IMR-90 (cell line): ENCODE data around the gene FMO1. TPM values are rescaled to one million over a fixed set of nuclear protein-coding genes. Genes with fewer than 3 reads are reported as not detected.

Experiments used
- ATAC-seq: fragments of 200-7000 bp; cut with Tn5 transposase; 2 replicates; pipeline ENCODE4 v1.9.1; 2020; ENCODE audit warnings: low read depth, mild to moderate bottlenecking, moderate library complexity
- BruUV-seq: library from RNA; stranded (reverse); fragments of 400-500 nt; replicated peaks from 2 replicates; lab custom pipeline; 2021; lab: Mats Ljungman, UMichigan
- CTCF ChIA-PET: fragments of 300-600 bp; formaldehyde crosslinking; extraction: SDS; loops from one replicate; lab custom pipeline; 2021; ENCODE audit warnings: antibody characterized with exemption; lab: Yijun Ruan, JAX
- POLR2A ChIA-PET: fragments of 300-600 bp; sonication (Branson Sonifier 250); formaldehyde crosslinking; loops from one replicate; lab custom pipeline; 2022; ENCODE audit warnings: antibody characterized with exemption; ENCODE audit not compliant: unreplicated experiment; lab: Charles Lee
- DNase-seq: peaks from one replicate; pipeline ENCODE4 v3.0.0; 2013
- H2AFZ ChIP-seq: replicated peaks from 2 replicates; pipeline ENCODE3; 2013; ENCODE audit warnings: low read length, mild to moderate bottlenecking; ENCODE audit not compliant: poor library complexity
- H2AK5ac ChIP-seq: 2 replicates; pipeline ENCODE4 v1.6.1; 2013; ENCODE audit warnings: low read depth, low read length, inconsistent platforms
- H2AK9ac ChIP-seq: replicated peaks from 2 replicates; pipeline ENCODE3; 2013; ENCODE audit warnings: mild to moderate bottlenecking, low read depth, low read length, moderate library complexity; ENCODE audit not compliant: poor library complexity
- H2BK120ac ChIP-seq: 2 replicates; pipeline ENCODE4 v1.6.1; 2013; ENCODE audit warnings: low read depth, low read length, inconsistent platforms
- H2BK15ac ChIP-seq: 3 replicates; pipeline ENCODE4 v1.6.1; 2013; ENCODE audit warnings: low read depth, low read length, inconsistent platforms
- H2BK20ac ChIP-seq: 2 replicates; pipeline ENCODE4 v1.6.1; 2013; ENCODE audit warnings: low read depth, mild to moderate bottlenecking, inconsistent platforms, low read length, moderate library complexity
- H2BK5ac ChIP-seq: 2 replicates; pipeline ENCODE4 v1.6.1; 2013; ENCODE audit warnings: mild to moderate bottlenecking, low read depth, low read length, inconsistent platforms; ENCODE audit not compliant: poor library complexity, severe bottlenecking
- H3K14ac ChIP-seq: replicated peaks from 2 replicates; pipeline ENCODE4 v1.6.1; 2013; ENCODE audit warnings: low read depth, low read length, inconsistent platforms
- H3K18ac ChIP-seq: 2 replicates; pipeline ENCODE4 v1.6.1; 2013; ENCODE audit warnings: low read depth, low read length, control low read depth
- H3K23ac ChIP-seq: 2 replicates; pipeline ENCODE4 v1.6.1; 2013; ENCODE audit warnings: low read depth, low read length, inconsistent platforms
- H3K27ac ChIP-seq: 2 replicates; pipeline ENCODE4 v1.5.1; 2013; ENCODE audit warnings: mild to moderate bottlenecking, control low read depth, low read length; ENCODE audit not compliant: insufficient read depth
- H3K27me3 ChIP-seq: 2 replicates; pipeline ENCODE4 v1.6.1; 2013; ENCODE audit warnings: low read length; ENCODE audit not compliant: control insufficient read depth, insufficient read depth
- H3K36me3 ChIP-seq: 2 replicates; pipeline ENCODE4 v1.6.1; 2013; ENCODE audit warnings: low read length, mixed read lengths; ENCODE audit not compliant: control insufficient read depth, insufficient read depth
- H3K4ac ChIP-seq: 2 replicates; pipeline ENCODE4 v1.6.1; 2013; ENCODE audit warnings: low read depth, low read length, inconsistent platforms
- H3K4me1 ChIP-seq: 2 replicates; pipeline ENCODE4 v1.6.1; 2013; ENCODE audit warnings: low read length, mixed read lengths; ENCODE audit not compliant: control insufficient read depth, insufficient read depth
- H3K4me2 ChIP-seq: 2 replicates; pipeline ENCODE4 v1.6.1; 2013; ENCODE audit warnings: low read depth, mild to moderate bottlenecking, control low read depth, low read length, moderate library complexity
- H3K4me3 ChIP-seq: 2 replicates; pipeline ENCODE4 v1.5.1; 2013; ENCODE audit warnings: low read depth, mild to moderate bottlenecking, control low read depth, low read length, moderate library complexity; ENCODE audit not compliant: insufficient read depth
- H3K56ac ChIP-seq: 2 replicates; pipeline ENCODE4 v1.6.1; 2013; ENCODE audit warnings: low read length, inconsistent platforms; ENCODE audit not compliant: insufficient read depth; ENCODE audit errors: extremely low read depth
- H3K79me1 ChIP-seq, 2 experiments: 2 replicates each; pipeline ENCODE4 v1.6.1; 2013; ENCODE audit warnings: low read length in 2 of 2, inconsistent platforms in 1 of 2, low read depth in 1 of 2
- H3K9ac ChIP-seq: 2 replicates; pipeline ENCODE4 v1.6.1; 2013; ENCODE audit warnings: low read depth, low read length, control low read depth
- H3K9me1 ChIP-seq: 2 replicates; pipeline ENCODE4 v1.6.1; 2013; ENCODE audit warnings: low read length, inconsistent platforms; ENCODE audit not compliant: insufficient read depth
- H3K9me3 ChIP-seq: 2 replicates; pipeline ENCODE4 v1.6.1; 2013; ENCODE audit warnings: low read length; ENCODE audit not compliant: control insufficient read depth, insufficient read depth
- H4K20me1 ChIP-seq: 2 replicates; pipeline ENCODE4 v1.6.1; 2013; ENCODE audit warnings: low read length, inconsistent platforms; ENCODE audit not compliant: insufficient read depth
- H4K5ac ChIP-seq: 2 replicates; pipeline ENCODE4 v1.6.1; 2013; ENCODE audit warnings: mild to moderate bottlenecking, low read depth, low read length, control low read depth
- H4K8ac ChIP-seq, 2 experiments: 2 replicates each; pipeline ENCODE4 v1.6.1; 2013; ENCODE audit warnings: low read depth in 2 of 2, low read length in 2 of 2, control low read depth in 1 of 2, inconsistent platforms in 1 of 2
- H4K91ac ChIP-seq: 2 replicates; pipeline ENCODE4 v1.6.1; 2013; ENCODE audit warnings: low read depth, low read length, inconsistent platforms; ENCODE audit not compliant: insufficient read depth
- BHLHE40 ChIP-seq: fragments of 150-350 bp; IDR thresholded peaks from 2 replicates; pipeline ENCODE4 v1.6.1; 2016; ENCODE audit warnings: mild to moderate bottlenecking, low read depth, low read length
- CHD1 ChIP-seq: IDR thresholded peaks from 2 replicates; pipeline ENCODE4 v1.6.1; 2012; ENCODE audit warnings: low read depth, low read length, improper control_type of control experiment
- FOS ChIP-seq: fragments of 150-350 bp; IDR thresholded peaks from 2 replicates; pipeline ENCODE4 v1.6.1; 2016; ENCODE audit warnings: low read depth, low read length
- MAFK ChIP-seq: IDR thresholded peaks from 2 replicates; pipeline ENCODE4 v1.6.1; 2012; ENCODE audit warnings: low read depth, low read length, improper control_type of control experiment
- MAZ ChIP-seq: IDR thresholded peaks from 2 replicates; pipeline ENCODE4 v1.6.1; 2012; ENCODE audit warnings: low read depth, mild to moderate bottlenecking, low read length, improper control_type of control experiment, moderate library complexity, borderline replicate concordance
- MXI1 ChIP-seq: IDR thresholded peaks from 2 replicates; pipeline ENCODE4 v1.6.1; 2012; ENCODE audit warnings: low read depth, mild to moderate bottlenecking, low read length, moderate library complexity, borderline replicate concordance
- NFE2L2 ChIP-seq: fragments of 150-350 bp; IDR thresholded peaks from 2 replicates; pipeline ENCODE4 v1.6.1; 2016; ENCODE audit warnings: low read depth, mild to moderate bottlenecking, low read length
- POLR2A ChIP-seq: IDR thresholded peaks from 2 replicates; pipeline ENCODE4 v1.6.1; 2012; ENCODE audit warnings: mild to moderate bottlenecking, low read depth, low read length
- RAD21 ChIP-seq: IDR thresholded peaks from 2 replicates; pipeline ENCODE4 v1.6.1; 2012; ENCODE audit warnings: low read length, improper control_type of control experiment
- RCOR1 ChIP-seq: IDR thresholded peaks from 2 replicates; pipeline ENCODE4 v1.6.1; 2012; ENCODE audit warnings: mild to moderate bottlenecking, low read length, improper control_type of control experiment; ENCODE audit not compliant: insufficient replicate concordance
- RFX5 ChIP-seq: IDR thresholded peaks from 2 replicates; pipeline ENCODE4 v1.8.0; 2012; ENCODE audit warnings: low read depth, mild to moderate bottlenecking, low read length, moderate library complexity
- SMC3 ChIP-seq: fragments of 150-350 bp; IDR thresholded peaks from 2 replicates; pipeline ENCODE4 v1.6.1; 2016; ENCODE audit warnings: low read depth, mild to moderate bottlenecking, antibody characterized with exemption, low read length, moderate library complexity
- WGBS, 2 experiments: methylation state at CpG; one replicate each; pipeline versions ENCODE4 v1.1.5 to v1.1.7; 2013; ENCODE audit warnings: missing lambda C conversion rate in 2 of 2; ENCODE audit not compliant: insufficient read length in 1 of 2; ENCODE audit errors: extremely low coverage in 2 of 2; 5-methylcytosine and 5-hydroxymethylcytosine counted together
- dilution Hi-C: fragments of 300-500 bp; cut with HindIII; formaldehyde crosslinking; loops from one replicate; pipeline ENCODE4 v1.14.3; 2018; ENCODE audit warnings: low sequenced_read_pairs; ENCODE audit not compliant: unreplicated experiment
- in situ Hi-C: fragments of 300-500 bp; cut with MboI; formaldehyde crosslinking; loops from 3 replicates; pipeline ENCODE4 v1.14.3; 2019; ENCODE audit warnings: low sequenced_read_pairs, inconsistent platforms, mixed read lengths
- intact Hi-C: fragments of 100-400 bp; cut with micrococcal nuclease; formaldehyde crosslinking; loops from 2 replicates; pipeline ENCODE4 v1.10.0; 2022
- polyA plus RNA-seq, 3 experiments: library from polyadenylated mRNA; depleted of rRNA; stranded (reverse); fragments of >200 nt; gene quantifications; 2 replicates each; pipeline ENCODE4 v1.2.3, GENCODE V29; 2012; ENCODE audit warnings: low replicate concordance in 1 of 3
- total RNA-seq: library from RNA; depleted of rRNA; stranded (reverse); fragments of >200 nt; gene quantifications from 2 replicates; pipeline ENCODE4 v1.2.3, GENCODE V29; 2012
- TF ChIP-seq, protein P1 (sequence below): fragments of 150-350 bp; IDR thresholded peaks from 2 replicates; pipeline ENCODE4 v1.6.1; 2016; ENCODE audit warnings: low read depth, mild to moderate bottlenecking, low read length, moderate library complexity, borderline replicate concordance
- TF ChIP-seq, protein P2 (sequence below): conservative IDR thresholded peaks from 2 replicates; pipeline ENCODE4 v1.5.1; 2012; ENCODE audit warnings: mild to moderate bottlenecking, low read depth, low read length, improper control_type of control experiment
- TF ChIP-seq, protein P3 (sequence below): fragments of 150-350 bp; IDR thresholded peaks from 2 replicates; pipeline ENCODE4 v1.6.1; 2017; ENCODE audit warnings: mild to moderate bottlenecking, antibody characterized with exemption, low read length, low read depth

The FMO1 gene
- total and polyA plus RNA-seq, 2 of the 4 experiments (the other 2 are of a cell fraction) = not detected

DNA sequence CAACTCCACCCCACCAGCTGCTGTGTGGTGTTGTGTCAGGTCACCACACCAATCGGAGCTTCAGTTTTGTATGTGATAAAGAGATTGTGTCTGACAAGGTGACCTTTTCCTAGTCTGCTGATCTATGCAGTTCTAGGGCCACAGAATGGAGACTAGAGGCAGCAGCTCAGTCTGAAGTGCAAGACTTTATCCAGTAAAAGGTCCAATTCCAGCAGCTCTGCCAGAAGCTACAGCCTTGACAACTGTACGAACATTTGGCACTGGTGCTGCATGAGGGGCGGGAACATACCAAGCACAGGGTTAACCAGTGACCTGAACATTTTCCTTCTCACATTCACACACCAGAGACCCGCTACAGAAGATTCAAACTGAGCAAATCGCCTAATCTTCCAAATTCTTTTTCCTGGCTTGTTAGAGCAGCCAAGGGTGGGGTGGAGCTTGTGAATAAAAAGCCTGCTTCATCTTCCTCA lies 9.3 kb downstream of the FMO1 start:
- WGBS, 2 experiments = no CpG with 5 or more reads among the region's 5 CpGs

More for the DNA sequence above, 9.3 kb downstream of the FMO1 start:
- H3K9ac ChIP-seq = no peak overlapping the region
- H3K27ac ChIP-seq = no peak overlapping the region
- no peak overlapping the region for H2BK20ac ChIP-seq
- no peak overlapping the region for H2BK120ac ChIP-seq
- POLR2A ChIA-PET = no interaction called here
- no peaks in the 10 kb centered on the region for H3K36me3 ChIP-seq
- intact Hi-C loops (no loop called here), dilution Hi-C loops (no loop called here), in situ Hi-C loops (no loop called here)
- H3K4ac ChIP-seq = no peak overlapping the region
- H3K18ac ChIP-seq = no peak overlapping the region
- no peak overlapping the region for H3K14ac ChIP-seq
- no peak overlapping the region for H3K4me3 ChIP-seq
- H3K4me1 ChIP-seq = 0 out of 2 replicates have a peak, but pooled peaks cover 2% of the 10 kb centered on the region
- BruUV-seq = no TSS peak
- peaks cover 2% of the 10 kb centered on the region for H3K27me3 ChIP-seq
- no peak for ATAC-seq
- no peak overlapping the region for H2AK9ac ChIP-seq
- no peak overlapping the region for H2AK5ac ChIP-seq
- no peak overlapping the region for H2BK15ac ChIP-seq
- no peak for DNase-seq
- H4K20me1 ChIP-seq = no peaks in the 10 kb centered on the region
- H4K91ac ChIP-seq = no peak overlapping the region
- no peak overlapping the region for H4K8ac ChIP-seq
- no peak overlapping the region for H2AFZ ChIP-seq
- TF ChIP-seq FOS (no peak), MXI1 (no peak), BHLHE40 (no peak), RFX5 (no peak), SMC3 (no peak), MAZ (no peak), MAFK (no peak), POLR2A (no peak), NFE2L2 (no peak), RCOR1 (no peak), CHD1 (no peak), RAD21 (no peak)
- TF ChIP-seq, protein P1, sequence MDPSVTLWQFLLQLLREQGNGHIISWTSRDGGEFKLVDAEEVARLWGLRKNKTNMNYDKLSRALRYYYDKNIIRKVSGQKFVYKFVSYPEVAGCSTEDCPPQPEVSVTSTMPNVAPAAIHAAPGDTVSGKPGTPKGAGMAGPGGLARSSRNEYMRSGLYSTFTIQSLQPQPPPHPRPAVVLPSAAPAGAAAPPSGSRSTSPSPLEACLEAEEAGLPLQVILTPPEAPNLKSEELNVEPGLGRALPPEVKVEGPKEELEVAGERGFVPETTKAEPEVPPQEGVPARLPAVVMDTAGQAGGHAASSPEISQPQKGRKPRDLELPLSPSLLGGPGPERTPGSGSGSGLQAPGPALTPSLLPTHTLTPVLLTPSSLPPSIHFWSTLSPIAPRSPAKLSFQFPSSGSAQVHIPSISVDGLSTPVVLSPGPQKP = no peak
- TF ChIP-seq, protein P2, sequence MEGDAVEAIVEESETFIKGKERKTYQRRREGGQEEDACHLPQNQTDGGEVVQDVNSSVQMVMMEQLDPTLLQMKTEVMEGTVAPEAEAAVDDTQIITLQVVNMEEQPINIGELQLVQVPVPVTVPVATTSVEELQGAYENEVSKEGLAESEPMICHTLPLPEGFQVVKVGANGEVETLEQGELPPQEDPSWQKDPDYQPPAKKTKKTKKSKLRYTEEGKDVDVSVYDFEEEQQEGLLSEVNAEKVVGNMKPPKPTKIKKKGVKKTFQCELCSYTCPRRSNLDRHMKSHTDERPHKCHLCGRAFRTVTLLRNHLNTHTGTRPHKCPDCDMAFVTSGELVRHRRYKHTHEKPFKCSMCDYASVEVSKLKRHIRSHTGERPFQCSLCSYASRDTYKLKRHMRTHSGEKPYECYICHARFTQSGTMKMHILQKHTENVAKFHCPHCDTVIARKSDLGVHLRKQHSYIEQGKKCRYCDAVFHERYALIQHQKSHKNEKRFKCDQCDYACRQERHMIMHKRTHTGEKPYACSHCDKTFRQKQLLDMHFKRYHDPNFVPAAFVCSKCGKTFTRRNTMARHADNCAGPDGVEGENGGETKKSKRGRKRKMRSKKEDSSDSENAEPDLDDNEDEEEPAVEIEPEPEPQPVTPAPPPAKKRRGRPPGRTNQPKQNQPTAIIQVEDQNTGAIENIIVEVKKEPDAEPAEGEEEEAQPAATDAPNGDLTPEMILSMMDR = no peak
- TF ChIP-seq, protein P3, sequence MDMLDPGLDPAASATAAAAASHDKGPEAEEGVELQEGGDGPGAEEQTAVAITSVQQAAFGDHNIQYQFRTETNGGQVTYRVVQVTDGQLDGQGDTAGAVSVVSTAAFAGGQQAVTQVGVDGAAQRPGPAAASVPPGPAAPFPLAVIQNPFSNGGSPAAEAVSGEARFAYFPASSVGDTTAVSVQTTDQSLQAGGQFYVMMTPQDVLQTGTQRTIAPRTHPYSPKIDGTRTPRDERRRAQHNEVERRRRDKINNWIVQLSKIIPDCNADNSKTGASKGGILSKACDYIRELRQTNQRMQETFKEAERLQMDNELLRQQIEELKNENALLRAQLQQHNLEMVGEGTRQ = no peak
- no peak overlapping the region for H3K4me2 ChIP-seq
- no peak overlapping the region for H4K5ac ChIP-seq
- H3K9me3 ChIP-seq = no peaks in the 10 kb centered on the region
- CTCF ChIA-PET = interaction anchor here (1.1 kb wide), 1 partner anchor 12 kb away, joined by 3 read pairs; no protein-coding TSS in a partner anchor
- H3K23ac ChIP-seq = no peak overlapping the region
- no peak overlapping the region for H2BK5ac ChIP-seq
- H3K56ac ChIP-seq = no peak overlapping the region
- no peaks in the 10 kb centered on the region for H3K9me1 ChIP-seq
- H3K79me1 ChIP-seq = no peaks in the 10 kb centered on the region
